Brain microvascular endothelial cell (primary cell): ENCODE data around the gene COPZ1.

ENCODE experiments used
- DNase-seq: peaks from one replicate; pipeline ENCODE4 v3.0.0-alpha.2; 2020
- H3K27ac ChIP-seq: fragments of 250-450 bp; sonication (Bioruptor Pico); 2 replicates; pipeline ENCODE4 v1.5.1; 2020; ENCODE audit warnings: mild to moderate bottlenecking, moderate library complexity
- H3K27me3 ChIP-seq: fragments of 250-450 bp; sonication (Bioruptor Pico); replicated peaks from 2 replicates; pipeline ENCODE4 v1.5.1; 2020; ENCODE audit warnings: mild to moderate bottlenecking
- H3K36me3 ChIP-seq: fragments of 250-450 bp; sonication (Bioruptor Pico); replicated peaks from 2 replicates; pipeline ENCODE4 v1.5.1; 2020; ENCODE audit warnings: mild to moderate bottlenecking
- H3K4me3 ChIP-seq: 2 replicates; pipeline ENCODE4 v1.5.1; 2011; ENCODE audit warnings: low read depth, mild to moderate bottlenecking, control low read depth, low read length, moderate library complexity
- in situ Hi-C: cut with HindIII; loops from 2 replicates; pipeline ENCODE4 v1.10.0; 2017; ENCODE audit warnings: low sequenced_read_pairs, low pct_ligation_motif_present
- TF ChIP-seq, protein P1 (sequence below): IDR thresholded peaks from 2 replicates; pipeline ENCODE4 v1.5.1; 2011; ENCODE audit warnings: low read depth, mild to moderate bottlenecking, moderate library complexity, low read length, control low read depth, inconsistent platforms; ENCODE audit errors: missing control alignments

COPZ1 gene

GRCh38 chr12:54390668-54391551 is 66.0 kb downstream of the COPZ1 start:
- TF ChIP-seq, protein P1, sequence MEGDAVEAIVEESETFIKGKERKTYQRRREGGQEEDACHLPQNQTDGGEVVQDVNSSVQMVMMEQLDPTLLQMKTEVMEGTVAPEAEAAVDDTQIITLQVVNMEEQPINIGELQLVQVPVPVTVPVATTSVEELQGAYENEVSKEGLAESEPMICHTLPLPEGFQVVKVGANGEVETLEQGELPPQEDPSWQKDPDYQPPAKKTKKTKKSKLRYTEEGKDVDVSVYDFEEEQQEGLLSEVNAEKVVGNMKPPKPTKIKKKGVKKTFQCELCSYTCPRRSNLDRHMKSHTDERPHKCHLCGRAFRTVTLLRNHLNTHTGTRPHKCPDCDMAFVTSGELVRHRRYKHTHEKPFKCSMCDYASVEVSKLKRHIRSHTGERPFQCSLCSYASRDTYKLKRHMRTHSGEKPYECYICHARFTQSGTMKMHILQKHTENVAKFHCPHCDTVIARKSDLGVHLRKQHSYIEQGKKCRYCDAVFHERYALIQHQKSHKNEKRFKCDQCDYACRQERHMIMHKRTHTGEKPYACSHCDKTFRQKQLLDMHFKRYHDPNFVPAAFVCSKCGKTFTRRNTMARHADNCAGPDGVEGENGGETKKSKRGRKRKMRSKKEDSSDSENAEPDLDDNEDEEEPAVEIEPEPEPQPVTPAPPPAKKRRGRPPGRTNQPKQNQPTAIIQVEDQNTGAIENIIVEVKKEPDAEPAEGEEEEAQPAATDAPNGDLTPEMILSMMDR, result peak; percentile 33
- in situ Hi-C loops, result no loop called here
- Histone ChIP-seq H3K27ac (no peak overlapping the region), H3K36me3 (peaks cover 21% of the 10 kb centered on the region), H3K27me3 (no peaks in the 10 kb centered on the region), H3K4me3 (peak overlapping the region; percentile 37)
- DNase-seq, result no peak

GRCh38 chr12:54392485-54393206 is 67.7 kb downstream of the COPZ1 start:
- Histone ChIP-seq H3K36me3 (peaks cover 38% of the 10 kb centered on the region), H3K4me3 (no peak overlapping the region), H3K27me3 (no peaks in the 10 kb centered on the region), H3K27ac (no peak overlapping the region)
- TF ChIP-seq, protein P1, result no peak
- DNase-seq, result no peak
- in situ Hi-C loops, result no loop called here

DNA sequence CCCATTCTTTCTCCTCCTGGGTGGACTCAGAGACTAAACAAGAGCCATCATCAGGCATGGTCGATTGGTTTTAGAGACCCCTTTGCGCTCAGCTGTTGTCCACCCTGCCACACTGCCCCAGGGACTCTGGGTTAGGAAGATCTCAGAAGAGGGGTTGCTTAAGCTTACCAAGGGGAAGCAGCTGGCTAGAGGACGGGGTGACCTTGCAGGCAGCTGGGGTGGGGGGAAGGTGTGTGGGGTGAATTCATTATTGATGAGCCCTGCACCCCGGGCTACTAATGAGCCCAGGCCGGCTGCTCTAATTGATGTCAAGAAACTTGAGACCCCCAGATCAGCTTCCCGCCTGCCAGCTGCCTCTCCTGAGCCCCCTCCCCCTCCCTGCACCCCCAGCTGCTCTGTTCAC is 68.3 kb downstream of the COPZ1 start:
- Histone ChIP-seq H3K4me3 (no peak overlapping the region), H3K27ac (no peak overlapping the region), H3K27me3 (no peaks in the 10 kb centered on the region), H3K36me3 (peaks cover 44% of the 10 kb centered on the region)
- TF ChIP-seq, protein P1, result no peak
- in situ Hi-C loops, result no loop called here
- no peak for DNase-seq

DNA sequence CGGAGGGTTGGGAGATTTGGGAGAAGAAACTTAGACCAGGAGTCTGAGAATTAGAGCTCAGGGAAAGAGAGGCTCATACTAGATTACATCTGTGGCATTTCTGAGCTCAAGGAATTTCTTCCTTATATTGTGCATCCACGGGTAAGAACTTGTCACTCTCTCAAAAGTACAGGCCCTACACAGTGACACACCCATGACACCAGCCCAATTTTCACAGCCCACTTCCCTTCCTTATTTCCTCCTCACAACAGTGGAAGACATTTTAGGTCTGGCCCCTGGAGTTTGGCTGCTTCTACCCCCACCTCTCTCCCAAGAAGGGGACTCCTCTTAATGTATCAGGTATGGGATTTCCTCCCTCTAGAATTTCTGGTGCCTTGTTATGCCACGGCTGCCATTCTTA is 68.8 kb downstream of the COPZ1 start:
- peaks cover 48% of the 10 kb centered on the region for H3K36me3 ChIP-seq
- no peak for DNase-seq
- no peak overlapping the region for H3K27ac ChIP-seq
- TF ChIP-seq, protein P1, result no peak
- no peak overlapping the region for H3K4me3 ChIP-seq
- no peaks in the 10 kb centered on the region for H3K27me3 ChIP-seq
- in situ Hi-C loops, result no loop called here

DNA sequence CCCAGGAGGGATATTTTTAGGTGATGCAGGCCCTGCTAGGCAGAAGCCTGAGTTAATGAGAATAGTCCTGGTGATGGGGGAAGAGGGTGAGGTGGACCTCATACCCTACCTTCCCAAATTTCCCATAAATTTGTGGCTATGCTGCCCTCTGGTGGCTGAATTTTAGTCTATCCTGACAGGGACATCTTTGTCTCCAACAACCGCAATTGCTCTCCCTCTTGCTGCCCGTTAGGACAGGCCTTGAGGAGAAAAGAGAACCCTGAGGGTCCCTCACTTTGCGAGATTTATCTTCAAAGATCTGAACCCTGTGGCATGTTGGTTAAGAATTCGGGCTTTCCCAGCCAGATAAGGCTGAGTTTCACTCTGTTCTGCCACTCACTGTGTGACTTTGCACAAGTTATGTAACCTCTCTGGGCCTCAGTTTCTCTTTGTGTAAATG is 69.4 kb downstream of the COPZ1 start:
- peak; percentile 35 for DNase-seq
- H3K27me3 ChIP-seq, result no peaks in the 10 kb centered on the region
- in situ Hi-C loops, result no loop called here
- peaks cover 54% of the 10 kb centered on the region for H3K36me3 ChIP-seq
- H3K27ac ChIP-seq, result no peak overlapping the region
- TF ChIP-seq, protein P1, result peak; percentile 78
- H3K4me3 ChIP-seq, result no peak overlapping the region
